Suppressor macrophage (primary cell): ENCODE results near the gene ZNHIT2.
A peak's percentile ranks its signal among the peaks of the same experiment; 100 is the strongest.
"Not testable (repeated sequence)": the region's sequence is repeated elsewhere in the genome, so short reads cannot be mapped to it uniquely, and the experiment has no call there.

ENCODE experiments used
- DNase-seq, 4 experiments: peaks; one replicate each; pipeline ENCODE4 v3.0.0-alpha.2; 2020 to 2022
- total RNA-seq, 17 experiments: gene quantifications; one replicate each; lab custom pipeline; 2026; ENCODE audit warnings: mixed read lengths in 6 of 17, inconsistent platforms in 3 of 17; lab: John Stamatoyannopoulos, UW

ZNHIT2 gene
- total RNA-seq = 0.33 to 8.5 (median 3.5) reads per million in 17 experiments

DNA sequence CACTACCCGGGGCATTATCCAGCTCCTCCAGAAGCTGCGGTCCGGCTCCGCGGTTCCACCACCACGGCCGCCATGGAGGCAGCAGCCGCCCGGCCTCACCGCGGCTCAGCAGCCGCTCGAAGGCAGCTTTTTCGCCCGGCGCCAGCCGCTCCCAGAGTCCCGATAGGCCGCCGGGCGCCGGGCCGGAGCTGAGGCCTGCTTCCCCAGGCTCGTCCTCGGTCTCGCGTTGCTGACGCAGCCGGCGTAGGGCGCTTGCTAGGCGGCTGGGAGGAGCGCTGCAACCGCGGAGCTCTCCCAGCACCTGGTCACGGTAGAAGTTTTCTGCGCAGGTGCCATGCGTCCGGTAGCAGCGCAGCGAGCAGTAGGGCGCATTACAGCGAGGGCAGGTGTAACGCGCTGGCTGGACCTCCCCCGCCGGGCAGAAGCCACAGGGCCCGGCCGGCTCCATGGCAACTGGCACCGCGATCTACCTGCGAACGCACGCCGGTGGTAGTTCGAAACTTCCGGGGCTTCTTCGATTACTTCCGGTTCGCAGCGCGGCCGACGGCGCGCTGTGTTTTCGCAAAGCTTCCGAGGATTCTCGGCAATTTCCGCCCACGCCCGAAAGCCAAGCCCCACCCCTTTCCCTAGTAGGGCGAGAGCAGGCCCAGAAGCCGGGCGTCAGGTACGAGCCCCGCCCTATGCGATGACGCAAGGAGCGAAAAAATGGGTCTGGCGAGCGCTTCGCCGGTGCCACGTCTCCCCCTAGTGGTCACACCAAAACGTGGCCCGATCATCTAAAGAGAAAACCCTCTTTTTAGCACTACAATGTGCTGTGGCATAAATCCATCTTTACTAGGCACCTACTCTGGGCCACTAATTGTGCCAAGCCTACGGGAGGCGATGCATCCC is at the start of gene ZNHIT2:
ZNHIT2 (minus strand) TSS at position 496 of the 891 bp plus-strand sequence; CDS start at position 448, 48 bp downstream.
- peak; percentile 100 for DNase-seq

DNA sequence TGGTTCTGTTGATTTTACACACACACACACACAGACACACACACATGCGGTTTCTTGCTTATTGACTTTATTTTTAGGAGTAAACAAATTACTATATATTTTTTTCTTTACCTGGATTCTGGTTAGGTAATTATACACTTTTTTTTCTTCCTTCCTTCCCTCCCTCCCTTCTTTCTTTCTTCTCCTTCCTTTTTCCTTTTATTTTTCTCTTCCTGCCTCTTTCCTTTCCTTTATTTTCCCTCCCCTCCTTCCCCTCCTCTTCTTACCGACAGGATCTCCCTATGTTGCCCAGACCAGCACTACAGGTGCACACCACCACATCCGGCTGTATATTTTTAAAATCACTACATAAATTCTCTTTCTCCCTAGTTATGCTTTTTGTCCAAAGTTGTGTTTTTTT is 49.4 kb upstream of the ZNHIT2 start:
- no peak for DNase-seq

DNA sequence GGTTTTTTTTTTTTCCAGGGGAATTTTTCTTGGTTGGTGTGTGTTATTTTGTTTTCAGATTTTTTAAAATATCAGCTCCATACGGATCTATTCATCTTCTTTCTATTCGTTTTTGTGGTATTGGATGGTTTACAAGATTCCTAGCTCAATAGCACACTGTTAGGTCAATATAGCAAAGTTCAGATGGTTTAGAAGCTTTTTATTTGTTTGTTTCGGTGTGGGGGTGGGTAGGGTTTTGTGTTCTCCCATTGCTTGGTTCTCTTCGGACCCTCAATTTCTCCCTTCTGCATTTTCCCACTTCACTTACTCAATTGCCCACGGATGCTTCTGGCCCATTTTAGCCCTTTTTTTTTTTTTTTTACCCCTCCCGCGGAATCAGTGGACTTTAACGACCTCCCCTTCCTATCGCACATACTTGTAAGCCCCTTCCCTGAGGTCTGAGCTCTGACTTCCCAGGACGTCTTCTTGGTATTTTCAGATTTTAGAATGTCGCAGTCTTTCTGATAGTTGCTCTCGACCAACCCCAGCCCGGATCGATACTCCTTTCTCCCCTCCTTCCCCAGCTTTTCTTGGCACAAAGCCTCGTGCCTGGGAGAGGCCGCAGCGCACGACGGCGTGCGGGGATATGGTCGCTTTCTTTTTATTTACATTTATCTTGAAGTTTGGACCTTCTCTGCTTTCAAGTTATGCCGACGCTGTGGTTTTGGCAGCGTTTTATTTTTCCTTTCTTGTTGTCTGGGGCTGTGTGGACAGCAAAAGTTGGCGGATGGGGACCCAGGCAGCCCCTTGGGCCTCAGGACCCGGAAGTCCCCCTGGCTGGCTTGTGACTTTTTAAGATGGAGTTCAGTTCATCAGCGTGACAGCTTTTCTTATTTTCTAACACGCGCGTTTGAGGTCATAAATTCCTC is 48.2 kb upstream of the ZNHIT2 start:
- no peak for DNase-seq

- no peak for DNase-seq
Measured at GRCh38 chr11:65163684-65164083, 46.2 kb upstream of the ZNHIT2 start.

DNA sequence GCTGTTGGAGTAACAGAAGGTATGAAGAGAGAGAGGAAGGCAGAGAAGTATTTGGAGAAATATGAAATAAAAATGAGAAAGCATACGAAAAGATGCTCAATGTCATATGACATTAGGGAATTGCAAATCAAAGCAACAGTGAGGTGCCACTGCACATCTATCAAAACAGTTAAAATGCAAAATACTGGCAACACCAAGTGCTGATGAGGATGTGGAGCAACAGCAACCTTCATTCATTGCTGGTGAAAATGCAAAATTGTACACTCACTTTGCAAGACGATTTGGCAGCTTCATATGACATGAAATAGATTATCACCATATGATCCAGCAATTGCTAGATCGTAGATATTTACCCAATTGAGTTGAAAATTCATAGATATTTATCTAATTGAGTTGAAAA is 43.1 kb upstream of the ZNHIT2 start:
- no peak for DNase-seq

DNA sequence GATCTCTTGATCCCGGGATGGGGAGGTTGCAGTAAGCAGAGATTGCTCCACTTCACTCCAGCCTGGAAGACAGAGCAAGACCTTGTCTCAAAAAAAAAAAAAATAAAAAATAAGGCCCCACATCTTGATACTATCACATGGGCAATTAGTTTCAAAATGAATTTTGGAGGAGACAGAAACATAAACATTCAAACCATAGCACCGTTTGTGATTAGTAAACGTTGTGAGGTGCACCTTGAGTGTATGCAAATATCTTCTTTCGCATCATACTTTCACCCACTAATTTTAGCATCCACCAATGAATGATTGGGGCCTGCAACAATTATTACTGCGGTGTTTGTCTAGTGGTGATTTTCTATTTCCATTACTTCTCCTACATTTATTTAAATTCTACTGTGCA is 41.5 kb upstream of the ZNHIT2 start:
- no peak for DNase-seq

- peak in 3 of 4 experiments; percentile 26 to 40 (median 31) for DNase-seq
Measured at GRCh38 chr11:65157336-65157735, 39.8 kb upstream of the ZNHIT2 start.

DNA sequence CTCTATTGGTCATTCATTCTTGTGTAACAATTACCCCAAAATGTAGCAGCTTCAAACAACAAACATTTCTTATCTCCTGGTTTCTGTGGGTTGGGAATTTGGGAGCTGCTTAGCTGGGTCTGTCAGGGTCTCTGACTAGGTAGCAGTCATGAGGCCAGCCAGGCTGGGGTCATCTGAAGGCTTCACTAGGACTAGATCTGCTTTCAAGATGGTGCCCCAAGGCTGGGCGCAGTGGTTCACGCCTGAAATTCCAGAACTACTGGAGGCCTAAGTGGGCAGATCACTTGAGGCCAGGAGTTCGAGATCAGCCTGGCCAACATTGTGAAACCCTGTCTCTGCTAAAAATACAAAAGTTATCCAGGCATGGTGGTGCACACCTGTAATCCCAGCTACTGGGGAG is 39.4 kb upstream of the ZNHIT2 start:
- no peak for DNase-seq

GRCh38 chr11:65156256-65156655 is 38.8 kb upstream of the ZNHIT2 start:
- peak in 1 of 4 experiments; percentile 28 for DNase-seq

DNA sequence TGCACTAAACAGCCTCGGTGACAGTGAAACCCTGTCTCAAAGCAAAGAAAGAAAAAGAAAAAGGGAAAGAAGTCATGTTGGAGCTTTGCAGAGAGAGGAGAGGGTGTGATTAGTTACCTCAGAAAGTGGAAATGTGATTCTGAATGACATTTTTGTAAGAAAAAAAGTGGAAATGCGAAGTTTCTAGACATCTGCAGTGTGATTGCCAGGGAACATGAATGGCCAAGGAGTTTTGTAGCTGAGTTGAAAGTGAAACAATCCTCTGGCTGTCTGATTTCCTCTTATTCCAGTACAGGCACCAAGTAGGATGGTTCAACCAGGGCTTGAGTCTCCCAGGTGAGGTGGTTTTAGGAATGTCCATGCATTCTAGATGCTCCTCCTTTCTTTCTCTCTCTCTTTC is 34.6 kb upstream of the ZNHIT2 start:
- peak; percentile 27 to 58 (median 41) for DNase-seq

DNA sequence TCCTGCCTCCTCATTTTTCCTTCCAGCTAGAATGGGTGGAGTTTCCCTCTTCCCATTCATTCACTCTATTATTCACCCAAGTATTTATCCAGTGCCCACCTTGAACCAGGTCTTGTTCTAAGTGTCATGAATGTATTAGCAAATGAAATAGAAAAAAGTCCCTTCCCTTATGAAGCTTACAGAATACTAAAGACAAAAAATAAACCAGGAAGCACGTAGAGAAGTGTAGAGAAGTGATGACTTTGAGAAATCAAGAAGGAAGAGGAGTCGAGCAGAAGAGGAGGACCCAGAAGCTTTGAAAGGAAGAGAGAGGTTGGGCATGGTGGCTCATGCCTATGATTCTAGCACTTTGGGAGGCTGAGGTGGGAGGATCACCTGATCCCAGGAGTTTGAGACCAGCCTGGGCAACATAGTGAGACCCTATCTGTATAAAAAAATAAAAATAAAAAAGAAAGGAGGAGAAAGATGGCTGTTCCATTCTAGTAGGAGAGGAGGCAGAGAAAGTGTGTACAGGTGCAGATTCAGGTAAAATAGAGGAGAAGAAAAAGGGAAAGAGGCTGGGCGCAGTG is 33.9 kb upstream of the ZNHIT2 start:
- DNase-seq = peak; percentile 28 to 75 (median 58)

DNA sequence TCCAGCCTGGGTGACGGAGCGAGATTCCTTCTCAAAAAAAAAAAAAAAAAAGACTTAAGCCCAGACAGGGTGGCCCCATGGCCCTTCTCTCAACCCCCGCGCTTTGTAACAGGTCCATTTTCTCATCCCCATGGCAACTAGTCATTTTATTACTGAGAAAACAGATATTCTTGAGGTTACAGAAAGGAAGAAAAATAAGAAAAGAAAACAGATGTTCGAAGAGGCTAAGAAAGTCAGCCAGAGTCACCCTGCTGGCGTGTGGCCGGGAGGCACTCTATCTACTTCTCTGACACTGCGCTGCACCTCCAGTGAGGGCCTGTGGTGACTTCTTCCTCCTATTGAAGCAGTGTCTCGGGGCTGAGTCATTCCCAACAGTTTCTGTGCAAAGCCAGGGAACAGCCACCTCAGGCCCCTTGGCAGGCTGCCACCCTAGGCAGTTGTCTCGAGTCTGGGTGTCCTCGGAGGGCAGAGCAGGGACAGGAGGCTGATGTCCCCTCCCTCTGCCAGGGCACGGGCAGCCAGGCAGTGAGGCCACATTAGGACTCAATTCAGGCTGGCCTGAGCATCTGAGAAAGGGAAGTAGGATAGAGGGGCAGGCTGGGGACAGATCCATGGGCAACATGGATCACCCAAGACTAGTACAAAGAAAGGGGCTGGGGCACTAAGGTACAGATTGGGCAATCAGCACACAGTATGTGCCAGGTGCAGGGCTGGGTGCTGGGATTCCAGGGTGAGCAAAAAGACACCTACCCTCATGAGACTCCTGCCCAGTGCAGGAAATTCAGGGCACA is 33.2 kb upstream of the ZNHIT2 start:
- DNase-seq = peak; percentile 94 to 97 (median 96)

DNA sequence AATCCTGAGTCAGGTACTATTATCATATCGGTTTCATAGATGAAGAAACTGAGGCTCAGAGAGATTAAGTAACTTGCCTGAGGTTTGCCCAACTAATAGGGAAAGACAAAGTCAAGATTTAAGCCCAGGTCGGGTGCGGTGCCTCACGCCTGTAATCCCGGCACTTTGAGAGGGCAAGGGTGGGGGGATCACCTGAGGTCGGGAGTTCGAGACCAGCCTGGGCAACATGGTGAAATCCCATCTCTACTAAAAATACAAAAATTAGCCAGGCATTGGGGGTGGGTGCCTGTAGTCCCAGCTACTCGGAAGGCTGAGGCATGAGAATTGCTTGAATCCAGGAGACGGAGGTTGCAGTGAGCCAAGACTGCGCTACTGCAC is 32.6 kb upstream of the ZNHIT2 start:
- DNase-seq = not testable (repeated sequence)

DNA sequence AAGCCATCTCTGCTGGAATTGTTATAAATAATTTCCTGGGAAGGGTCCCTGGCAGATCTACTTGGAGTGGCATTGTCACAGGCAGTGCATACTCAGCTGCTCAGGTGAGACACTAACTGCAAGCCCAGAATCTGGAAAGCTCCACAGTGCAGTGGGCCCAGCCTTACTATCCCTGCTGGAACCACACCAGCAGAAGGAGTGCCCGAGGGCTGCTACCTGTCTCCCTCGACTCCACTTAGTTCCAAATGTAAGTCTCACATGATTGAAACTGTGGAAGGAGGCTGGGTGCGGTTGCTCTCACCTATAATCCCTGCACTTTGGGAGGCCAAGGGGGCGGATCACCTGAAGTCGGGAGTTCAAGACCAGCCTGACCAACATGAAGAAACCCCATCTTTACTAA is 31.2 kb upstream of the ZNHIT2 start:
- no peak for DNase-seq

DNA sequence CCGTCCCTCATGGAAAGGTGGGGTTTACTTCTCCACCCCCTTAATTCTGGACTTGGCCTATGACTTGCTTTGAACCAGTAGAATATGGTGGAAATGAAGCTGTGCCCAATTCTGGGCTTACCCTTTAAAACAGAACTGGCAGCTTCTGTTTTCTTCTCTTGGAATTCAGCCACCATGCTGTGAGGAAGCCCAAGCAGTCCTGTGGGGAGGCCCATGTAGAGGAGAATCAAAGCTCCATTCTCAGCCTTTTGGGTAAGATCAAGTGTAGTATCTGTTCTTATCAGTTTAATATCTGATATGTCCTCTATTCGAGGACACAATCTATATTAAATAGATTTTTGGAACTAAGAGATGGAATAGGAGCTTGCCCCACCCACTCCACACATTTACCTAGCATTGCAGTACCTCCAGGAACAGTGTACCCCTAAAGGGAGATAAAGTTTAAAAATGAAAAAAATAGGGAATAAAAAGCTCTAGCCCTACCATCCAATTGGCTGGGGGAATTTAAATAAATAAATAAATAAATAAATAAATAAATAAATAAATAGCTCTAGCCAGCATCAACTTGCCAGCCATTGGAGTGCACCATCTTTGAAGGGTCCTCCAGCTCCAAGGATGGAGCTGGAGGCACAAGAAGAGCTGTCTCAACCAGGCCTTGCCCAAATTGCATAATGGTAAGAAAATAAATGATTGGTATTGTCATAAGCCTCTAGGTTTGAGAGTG is 30.0 kb upstream of the ZNHIT2 start:
- no peak for DNase-seq

- DNase-seq = peak in 2 of 4 experiments; percentile 16 to 29
Measured at GRCh38 chr11:65141896-65142494, 24.5 kb upstream of the ZNHIT2 start.

DNA sequence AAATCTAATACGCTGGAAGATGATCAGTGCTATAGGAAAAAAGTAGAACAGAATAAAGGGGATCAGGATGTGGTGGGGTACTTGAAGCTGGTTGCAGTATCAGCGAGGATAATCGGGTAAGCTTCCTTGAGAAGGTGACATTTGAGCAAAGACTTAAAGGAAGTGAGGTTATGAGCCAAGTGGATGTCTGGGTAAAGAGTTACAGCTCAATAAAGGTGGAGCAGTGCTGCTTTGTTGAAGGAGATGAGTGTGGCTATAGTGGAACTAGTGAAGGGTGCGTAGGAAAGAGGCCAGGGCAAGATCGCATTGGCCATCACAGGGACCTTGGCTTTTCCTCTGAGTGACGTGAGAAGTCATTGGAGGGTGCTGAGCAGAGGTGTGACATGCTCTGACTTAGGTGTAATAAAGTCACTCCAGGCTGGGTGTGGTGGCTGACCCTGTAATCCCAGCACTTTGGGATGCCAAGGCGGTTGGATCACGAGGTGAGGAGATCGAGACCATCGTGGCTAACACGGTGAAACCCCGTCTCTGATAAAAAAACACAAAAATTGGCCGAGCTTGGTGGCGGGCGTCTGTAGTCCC is 19.1 kb upstream of the ZNHIT2 start:
- no peak for DNase-seq

DNA sequence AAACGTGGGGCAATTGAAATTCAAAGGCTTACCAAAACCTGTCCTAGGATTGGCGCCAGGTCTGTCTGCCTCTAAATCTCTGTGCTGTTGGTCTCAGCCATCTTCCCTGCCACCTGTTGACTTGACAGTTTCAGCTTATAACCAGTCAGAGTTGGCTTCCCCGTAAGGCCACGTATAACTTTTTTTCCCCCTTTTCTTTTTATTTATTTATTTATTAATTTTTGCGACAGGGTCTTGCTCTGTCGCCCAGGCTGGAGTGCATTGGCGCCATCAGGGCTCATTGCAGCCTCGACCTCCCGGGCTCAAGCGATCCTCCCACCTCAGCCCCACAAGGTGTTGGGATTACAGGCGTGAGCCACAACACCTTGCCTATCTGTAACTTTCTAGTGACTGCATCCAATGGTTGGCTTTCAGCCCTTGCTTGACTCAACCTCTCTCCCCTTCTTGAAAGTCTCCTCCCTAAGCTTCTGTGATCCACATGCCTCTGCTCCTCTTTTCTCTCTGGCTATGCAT is 18.2 kb upstream of the ZNHIT2 start:
- DNase-seq = no peak

DNA sequence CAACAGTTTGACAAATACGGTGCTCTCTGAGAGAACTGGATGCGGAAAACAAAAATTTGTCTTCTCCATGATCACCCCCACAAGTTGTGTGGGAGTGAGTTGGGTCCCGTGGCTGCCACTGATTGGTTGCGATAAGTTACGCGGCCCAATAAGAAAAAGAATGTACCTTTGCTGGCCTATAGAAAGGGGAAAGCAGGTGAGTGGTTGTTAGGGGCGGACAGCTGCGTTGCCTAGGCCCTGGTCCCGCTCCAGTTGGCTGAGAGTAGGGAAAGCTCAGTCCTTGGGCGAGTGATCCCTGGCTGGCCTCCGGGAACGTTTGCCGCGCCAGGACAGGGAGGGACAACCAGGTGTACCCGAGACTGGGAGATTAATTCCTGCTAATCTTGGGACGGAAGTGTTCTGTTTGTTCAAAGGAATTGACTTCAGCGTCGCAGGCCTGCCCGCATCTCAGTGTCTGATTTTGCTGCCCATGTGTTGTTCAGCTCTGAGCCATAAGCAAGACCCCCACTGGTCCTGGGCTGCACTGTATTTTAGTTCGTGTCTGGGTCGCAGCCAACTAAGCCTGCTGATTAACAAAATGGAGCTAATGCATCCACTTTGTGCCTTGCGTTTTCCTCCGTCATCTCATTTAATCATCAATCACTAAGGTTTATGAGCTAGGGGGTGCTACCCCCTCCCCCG is 17.6 kb upstream of the ZNHIT2 start:
- DNase-seq = peak; percentile 89 to 96 (median 94)
